Activated naive CD4-positive, alpha-beta T cell (primary cell): ENCODE results near the gene NEURL1.
"Not testable (repeated sequence)": the region's sequence is repeated elsewhere in the genome, so short reads cannot be mapped to it uniquely, and the experiment has no call there.

Source experiments
- DNase-seq, 4 experiments: peaks; one replicate each; lab custom pipeline; 2025; lab: John Stamatoyannopoulos, UW

NEURL1 gene

GRCh38 chr10:103606097-103606438, 112.6 kb downstream of the NEURL1 start:
- not testable (repeated sequence) for DNase-seq

GRCh38 chr10:103607051-103607450, 113.5 kb downstream of the NEURL1 start:
- not testable (repeated sequence) for DNase-seq

GRCh38 chr10:103608056-103608455, 114.6 kb downstream of the NEURL1 start:
- DNase-seq, result not testable (repeated sequence)

- no peak for DNase-seq
Observed at GRCh38 chr10:103609231-103610082, 116.0 kb downstream of the NEURL1 start.

GRCh38 chr10:103610083-103610472, 116.6 kb downstream of the NEURL1 start:
- DNase-seq, result no peak

GRCh38 chr10:103610921-103611511, 117.5 kb downstream of the NEURL1 start:
- no peak for DNase-seq

GRCh38 chr10:103612462-103613365, 119.2 kb downstream of the NEURL1 start:
- no peak for DNase-seq

- no peak for DNase-seq
Observed at GRCh38 chr10:103613616-103614015, 120.1 kb downstream of the NEURL1 start.

- no peak for DNase-seq
Observed at GRCh38 chr10:103614306-103615158, 121.0 kb downstream of the NEURL1 start.

- no peak for DNase-seq
Observed at GRCh38 chr10:103616705-103617601, 123.4 kb downstream of the NEURL1 start.

- DNase-seq, result no peak
Observed at GRCh38 chr10:103617602-103618385, 124.3 kb downstream of the NEURL1 start.

GRCh38 chr10:103618575-103619423, 125.3 kb downstream of the NEURL1 start:
- DNase-seq, result no peak

- DNase-seq, result no peak
Observed at GRCh38 chr10:103619424-103620351, 126.2 kb downstream of the NEURL1 start.

- DNase-seq, result no peak
Observed at GRCh38 chr10:103620352-103620740, 126.8 kb downstream of the NEURL1 start.

GRCh38 chr10:103620891-103621782, 127.6 kb downstream of the NEURL1 start:
- DNase-seq, result no peak

- no peak for DNase-seq
Observed at GRCh38 chr10:103621783-103622125, 128.2 kb downstream of the NEURL1 start.

GRCh38 chr10:103622286-103622685, 128.8 kb downstream of the NEURL1 start:
- no peak for DNase-seq
